GM21737 (cell line): ENCODE measurements around the gene FMNL2.

Experiments
- ATAC-seq: cut with Tn5 transposase; IDR thresholded peaks from one replicate; pipeline ENCODE4 v1.9.1; 2021; ENCODE audit warnings: mild to moderate bottlenecking, moderate library complexity; ENCODE audit not compliant: unreplicated experiment

FMNL2 gene

DNA sequence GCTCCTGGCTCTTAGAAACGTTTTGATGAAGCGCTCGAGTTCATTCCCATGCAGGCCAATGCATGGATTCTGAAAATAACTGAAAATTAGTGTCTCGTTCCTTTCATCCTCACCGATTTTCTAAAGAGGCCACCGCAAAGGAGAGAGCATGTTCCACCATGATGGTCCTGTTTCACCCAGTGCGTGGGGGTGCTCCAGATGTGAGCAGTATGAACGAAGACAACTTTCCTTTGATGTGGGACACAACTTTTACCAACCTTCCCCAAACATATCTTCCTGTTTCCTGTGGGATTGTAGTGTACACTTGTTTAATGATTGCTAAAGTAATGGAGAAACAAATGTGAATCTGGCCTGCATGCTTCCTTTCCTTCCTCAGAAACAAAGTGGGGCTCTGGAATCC, 267.8 kb downstream of the FMNL2 start:
- ATAC-seq: no peak

DNA sequence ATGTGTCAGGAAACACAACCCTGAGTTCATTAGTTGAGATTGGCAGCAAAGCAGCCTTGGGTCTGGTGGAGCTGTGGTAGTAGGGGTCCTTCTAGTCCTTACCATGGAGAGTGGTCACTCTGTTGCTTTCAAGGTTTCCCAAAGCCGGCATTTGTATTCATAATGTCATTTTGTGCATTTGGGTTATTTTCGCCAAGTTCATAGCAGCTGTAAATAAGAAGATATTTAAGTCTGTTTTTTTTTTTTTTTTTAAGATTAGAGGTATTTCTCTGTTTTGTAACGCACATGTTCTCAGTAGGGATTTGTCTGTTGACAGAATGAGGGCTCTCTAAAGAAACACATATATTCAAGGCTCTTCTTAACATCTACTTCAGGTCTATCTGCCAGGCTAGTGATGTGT, 268.2 kb downstream of the FMNL2 start:
- no peak for ATAC-seq

DNA sequence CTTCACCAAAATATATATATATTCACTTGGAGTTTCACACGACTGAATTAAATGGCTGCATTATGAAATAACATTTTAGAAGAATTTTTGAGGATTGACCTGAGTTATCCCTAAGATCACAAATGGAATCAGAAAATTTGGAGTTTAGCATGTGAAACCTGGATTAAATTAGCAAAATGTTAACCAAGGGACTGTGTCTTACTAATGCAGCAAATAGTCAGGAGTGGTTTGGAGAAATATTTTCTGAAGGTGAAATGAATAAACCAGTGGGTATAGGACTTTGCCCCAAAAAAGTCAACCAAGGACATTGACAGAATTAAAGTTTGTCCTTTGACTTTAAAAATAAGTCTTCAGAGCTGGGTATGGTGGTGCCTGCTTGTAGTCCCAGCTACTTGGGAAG, 271.1 kb downstream of the FMNL2 start:
- ATAC-seq: no peak

DNA sequence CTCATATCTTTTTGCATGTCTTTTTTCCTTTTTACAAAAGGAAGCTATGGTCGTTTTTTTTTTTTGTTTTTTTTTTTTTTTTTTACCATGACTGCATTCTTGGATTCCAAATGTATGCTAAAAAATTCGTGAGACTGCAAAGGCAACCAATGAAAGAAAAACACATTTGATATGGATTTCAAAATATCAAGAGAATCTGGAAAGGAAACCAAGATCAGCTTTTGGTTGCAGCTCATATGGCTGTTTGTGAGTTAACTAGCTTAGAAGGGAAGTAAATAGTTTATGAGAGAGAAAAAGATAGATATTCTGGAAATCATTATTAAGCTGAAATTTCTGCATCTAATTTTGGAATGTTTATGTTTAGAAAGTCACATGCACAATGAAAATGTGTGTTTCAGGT, 272.0 kb downstream of the FMNL2 start:
- no peak for ATAC-seq

DNA sequence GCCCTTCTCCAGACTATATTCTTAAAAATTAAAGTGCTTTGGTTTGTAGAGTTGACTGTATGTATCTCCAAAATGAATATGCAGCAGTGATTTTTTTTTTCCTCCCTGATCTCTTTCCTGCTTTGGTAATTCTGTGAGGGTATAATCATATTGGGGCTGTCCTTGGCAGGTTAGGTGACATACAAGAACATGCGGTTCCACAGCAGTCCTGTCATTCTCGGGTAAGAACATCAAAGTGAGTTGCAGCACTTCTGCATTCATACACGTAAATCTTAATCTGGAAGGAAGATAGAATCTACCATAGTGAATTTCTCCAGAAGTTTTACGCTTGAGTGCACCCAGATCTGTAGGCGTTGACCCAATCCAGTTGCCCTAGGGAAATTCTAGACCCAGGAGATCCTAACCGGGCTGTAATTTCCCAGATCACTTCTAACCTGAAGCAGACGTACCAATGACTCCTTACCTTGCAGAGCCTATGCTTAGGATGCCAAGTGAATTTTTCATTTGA, 272.9 kb downstream of the FMNL2 start:
- no peak for ATAC-seq

DNA sequence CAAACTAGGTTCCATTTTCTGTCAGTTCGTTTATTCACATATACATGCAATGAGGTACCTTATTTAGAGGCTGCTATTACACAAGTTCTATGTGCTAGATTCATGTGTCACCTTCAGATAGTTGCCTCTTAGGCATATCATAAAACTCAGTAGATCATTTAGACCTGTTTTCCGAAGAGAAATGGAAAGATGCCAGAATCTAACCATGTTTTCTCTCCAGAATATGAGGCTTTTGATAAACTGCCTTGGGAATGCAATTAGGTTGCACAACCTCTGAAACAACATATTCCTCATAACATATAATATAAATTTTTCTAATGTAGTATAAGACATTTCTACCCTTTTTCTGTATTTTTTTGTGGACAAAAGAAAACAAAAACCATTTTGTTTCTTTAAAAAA, 274.2 kb downstream of the FMNL2 start:
- ATAC-seq: no peak

DNA sequence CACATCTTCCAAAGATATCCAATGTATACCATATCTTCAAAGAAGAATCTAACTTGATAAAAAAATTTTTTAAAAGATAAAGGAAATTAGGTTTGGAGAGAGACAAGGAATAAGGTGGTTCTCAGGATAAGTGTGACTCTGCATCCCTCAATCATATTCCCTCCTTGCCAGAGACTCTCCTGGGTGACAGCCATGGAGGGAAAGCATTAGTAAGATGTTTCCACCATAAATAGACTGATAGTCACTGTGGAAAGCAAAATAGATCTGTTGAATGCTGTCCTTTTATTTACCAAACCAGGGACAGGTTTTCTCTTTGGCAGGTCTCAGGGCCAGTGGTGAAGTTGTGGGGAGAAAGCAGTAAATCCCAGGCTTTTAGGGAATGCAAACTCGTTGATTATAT, 274.7 kb downstream of the FMNL2 start:
- no peak for ATAC-seq

DNA sequence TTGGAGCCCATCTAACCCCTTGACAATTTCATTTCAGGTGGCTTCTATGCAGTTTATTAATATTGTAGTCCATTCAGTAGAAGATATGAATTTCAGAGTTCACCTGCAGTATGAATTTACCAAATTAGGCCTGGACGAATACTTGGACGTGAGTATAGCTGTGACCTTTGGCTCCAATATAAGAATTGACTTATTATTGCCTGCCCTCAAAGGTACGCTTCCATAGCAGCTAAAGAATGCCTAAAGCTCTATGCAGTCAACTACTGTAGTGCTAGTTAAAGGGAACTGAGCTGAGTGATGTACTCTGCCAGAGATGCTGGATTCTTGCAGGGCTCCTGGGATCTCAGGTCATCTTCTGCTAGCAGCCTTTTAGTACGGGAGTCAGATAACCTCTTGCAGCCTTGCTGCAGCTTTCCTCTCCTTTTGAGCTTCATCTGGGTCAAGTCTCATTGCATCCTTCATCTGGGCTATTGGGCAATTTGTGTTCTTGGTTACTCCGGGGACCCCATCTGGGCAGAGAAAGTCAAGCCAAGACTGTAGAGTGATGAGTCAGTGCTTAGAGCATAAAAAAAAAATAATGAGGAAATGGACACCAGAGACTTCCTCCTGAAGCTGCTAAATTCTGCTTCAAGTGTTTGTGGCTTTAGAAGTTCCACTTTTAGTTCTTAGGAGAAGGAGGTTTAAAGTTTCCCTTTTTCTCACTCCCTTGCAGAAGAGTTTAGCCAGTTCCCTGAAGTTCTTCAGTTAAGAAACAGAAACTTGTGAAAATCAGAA, 276.7 kb downstream of the FMNL2 start:
- ATAC-seq: peak; percentile 78

DNA sequence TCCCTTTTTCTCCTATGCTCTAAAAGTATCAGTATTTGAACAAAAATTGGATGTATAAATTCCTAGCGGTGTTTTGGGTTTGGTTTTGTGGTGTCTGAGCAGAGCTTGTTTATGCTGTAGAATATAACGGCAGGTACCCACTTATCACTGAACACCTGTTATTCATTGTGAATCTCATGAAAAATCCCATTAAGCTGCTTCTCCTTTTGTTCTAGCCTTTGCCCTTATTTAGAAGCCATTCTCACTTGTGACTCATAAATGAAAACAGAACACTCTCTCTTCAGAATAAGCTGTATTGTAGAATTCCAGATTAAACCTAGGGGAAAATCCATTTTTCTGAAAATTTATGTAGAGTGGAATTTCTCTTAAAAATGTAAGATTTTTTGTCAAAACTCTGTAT, 278.3 kb downstream of the FMNL2 start:
- ATAC-seq: no peak

DNA sequence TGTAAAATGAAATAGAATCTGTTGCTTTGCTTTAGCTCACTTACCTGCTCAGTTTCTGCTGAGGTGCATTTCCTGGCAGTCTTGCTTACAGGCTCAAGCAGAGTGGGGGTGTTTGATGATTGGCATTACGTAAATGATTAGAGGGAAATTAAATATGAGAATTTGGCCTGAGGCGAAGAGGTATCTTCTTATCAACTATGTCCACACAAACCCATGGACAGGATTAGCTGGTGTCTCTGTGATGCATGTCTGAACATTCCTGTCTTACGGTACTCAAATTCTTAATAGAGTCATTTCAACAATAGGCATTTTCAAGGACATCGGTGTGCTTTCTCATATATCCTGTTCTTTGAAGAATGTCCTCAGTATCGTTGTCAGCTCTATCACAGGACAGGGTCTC, 280.2 kb downstream of the FMNL2 start:
- no peak for ATAC-seq

DNA sequence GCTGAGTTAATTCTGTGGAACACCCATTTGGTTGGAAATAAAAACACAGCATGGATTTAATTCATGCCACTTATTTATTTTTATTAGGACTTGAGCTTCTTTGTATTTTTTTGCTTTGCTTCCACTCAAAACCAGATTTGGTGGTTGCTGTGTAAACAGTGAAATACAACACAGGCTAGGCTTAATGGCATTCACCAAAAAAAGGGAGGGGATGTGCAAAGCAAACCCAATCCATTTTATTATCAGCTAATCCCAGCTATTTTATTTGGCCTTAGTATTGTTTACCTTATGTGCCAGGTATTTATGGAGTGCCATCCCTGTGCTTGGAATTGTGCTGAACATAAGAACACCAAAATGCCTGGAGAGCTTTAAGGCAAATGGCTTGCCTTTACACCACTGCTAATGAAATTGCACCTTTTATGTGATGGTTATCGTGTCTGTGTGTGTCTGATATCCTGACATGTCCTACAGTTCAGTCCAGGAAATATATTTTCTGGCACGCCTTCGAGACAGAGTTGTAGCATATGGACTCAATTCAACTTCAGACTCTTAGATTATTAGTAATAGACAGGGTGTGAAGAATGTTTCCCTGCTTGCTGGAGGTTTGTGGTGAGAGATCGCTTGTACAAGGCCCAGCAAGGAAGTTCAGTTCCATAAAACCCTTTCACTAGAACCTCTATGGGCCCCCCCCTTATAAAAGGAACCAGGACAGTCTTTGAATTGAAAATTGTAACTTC, 282.6 kb downstream of the FMNL2 start:
- no peak for ATAC-seq

DNA sequence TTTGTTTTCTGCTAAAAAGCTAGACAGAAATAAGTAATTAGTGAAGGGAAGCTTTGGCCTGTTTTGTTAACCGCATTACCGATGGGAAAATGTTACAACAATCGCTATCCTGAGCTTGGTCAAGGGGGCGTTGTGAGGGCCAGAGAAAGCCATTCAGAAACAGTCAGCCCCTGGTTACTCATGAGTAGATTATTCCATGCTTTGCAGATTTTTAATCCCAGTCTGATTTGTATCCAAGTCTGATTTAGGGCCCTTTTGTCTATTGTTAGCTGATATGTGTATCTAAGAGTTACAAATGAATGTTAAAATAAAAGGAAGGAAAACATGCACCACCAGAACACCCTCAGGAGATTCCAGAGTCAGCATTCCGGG, 283.2 kb downstream of the FMNL2 start:
- no peak for ATAC-seq

DNA sequence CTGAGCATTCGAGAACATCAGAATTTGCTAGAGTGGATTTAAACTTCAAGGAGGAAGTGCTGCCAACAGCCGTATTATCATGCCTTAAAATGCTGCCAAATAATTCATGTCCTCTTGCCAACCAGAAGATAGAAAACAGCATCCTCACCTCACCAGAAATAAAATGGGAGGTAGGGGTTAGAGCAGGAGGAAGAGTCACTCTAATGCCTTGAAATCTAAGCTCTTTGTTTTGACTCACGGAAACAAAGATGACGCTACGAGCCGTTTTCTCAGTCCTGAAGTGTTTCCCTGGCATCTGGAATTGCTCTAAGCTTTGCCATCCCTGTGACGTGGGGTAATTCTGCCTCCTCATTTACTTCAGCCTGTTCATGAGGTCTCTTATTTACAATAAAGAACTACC, 285.2 kb downstream of the FMNL2 start:
- no peak for ATAC-seq

DNA sequence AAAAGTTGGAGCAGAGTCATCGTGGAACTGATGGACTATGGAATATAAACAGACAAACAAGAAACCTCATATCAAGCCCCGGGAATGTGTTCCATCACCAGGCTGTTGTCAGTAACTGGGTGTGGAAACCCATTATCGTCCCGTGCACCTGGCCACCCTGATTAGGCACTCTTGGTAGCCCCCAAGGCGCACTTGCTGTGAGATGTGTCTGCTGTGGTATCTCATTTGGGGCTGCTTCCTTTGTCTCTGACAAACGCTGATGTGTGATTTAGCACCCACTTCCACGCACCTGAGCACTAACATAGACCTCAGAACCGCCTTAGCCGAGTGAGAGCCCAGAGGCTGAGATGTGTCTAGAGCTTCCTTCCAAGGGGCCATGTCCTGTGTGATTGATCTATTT, 286.0 kb downstream of the FMNL2 start:
- ATAC-seq: no peak

DNA sequence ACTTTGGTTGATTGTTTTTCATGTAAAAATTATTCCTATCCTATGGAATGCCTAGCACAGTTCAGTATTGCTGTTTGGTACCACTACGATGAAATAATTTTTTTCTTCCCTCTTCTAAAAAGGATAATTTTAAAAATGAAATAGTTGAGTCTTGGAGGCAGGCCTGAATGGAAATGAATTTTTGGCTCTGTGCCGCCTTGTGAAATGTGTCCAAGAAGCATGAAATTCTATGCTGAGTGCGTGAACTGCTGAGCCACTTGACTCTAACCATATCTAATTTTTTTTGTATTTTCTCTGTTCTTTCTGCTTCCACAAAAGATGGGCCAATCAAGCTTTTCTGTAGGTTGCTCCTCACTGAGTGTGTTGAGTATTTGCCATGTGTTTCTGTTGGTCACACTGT, 287.2 kb downstream of the FMNL2 start:
- no peak for ATAC-seq

DNA sequence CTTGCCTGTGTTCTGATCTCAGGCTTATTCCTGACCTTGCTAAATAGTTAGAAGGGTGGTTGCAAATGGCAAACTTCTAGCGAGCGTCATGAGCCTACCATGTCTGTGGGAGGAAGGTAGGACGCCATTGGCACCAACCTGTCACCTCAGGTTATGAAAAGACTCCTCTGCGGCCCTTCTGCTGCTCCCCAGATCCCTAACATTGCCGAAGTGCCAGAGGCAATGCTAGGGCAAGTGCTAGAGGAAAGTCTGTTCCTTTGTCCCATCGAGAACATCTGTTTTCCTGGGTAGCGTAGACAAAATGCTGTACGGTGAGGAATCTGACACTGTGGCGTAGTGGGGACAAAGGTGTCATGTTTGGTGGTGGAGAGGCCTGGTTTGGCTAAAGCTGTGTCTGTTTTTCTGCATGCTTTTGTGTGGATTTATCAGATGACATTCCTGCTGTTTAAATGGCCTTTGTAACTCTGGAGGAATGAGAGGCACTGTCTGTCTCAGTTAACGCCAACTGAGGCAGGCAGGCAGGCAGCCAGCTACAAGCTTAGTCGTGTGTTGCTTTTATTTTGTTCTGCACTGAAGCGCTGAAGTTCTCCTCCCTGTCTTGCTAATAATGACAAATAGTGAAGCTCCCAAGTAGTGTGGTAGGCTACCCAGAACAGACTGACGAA, 288.2 kb downstream of the FMNL2 start:
- ATAC-seq: no peak

DNA sequence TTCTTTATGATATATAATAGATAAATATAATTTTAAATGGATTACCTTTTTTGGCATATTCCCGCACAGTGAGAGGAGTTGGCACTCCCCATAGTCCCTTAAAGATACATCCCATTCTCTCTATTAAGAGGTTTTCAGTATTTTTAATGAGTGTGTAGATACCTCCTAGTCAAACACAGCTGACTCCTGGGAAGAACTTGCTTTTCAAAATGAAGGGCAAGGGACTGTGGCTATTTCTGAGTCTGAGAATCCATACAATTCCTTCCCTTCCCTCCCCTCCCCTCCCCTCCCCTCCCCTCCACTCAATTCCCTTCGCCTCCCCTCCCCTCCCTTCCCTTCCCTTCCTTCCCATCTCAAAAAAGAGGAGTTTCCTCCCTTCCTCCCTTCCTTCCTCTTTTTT, 288.8 kb downstream of the FMNL2 start:
- no peak for ATAC-seq

DNA sequence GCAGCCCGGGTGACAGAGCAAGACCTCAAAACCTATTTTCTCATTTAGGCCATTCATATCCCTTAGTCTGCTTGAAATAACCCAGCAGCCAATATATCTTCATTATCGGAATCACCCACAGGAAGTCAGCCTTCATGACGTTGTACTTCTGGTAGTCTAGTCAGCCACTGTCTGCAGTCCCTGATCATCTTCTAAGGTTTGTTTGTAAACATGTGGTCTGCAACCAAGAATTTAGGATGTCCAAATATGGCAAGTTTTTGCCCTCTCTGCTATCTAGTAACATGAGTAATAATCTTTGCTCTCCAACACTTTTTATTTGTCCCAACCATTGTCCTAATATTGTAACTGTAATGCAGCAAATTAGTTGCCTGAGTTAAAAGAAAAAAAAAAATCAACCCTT, 289.8 kb downstream of the FMNL2 start:
- ATAC-seq: no peak

DNA sequence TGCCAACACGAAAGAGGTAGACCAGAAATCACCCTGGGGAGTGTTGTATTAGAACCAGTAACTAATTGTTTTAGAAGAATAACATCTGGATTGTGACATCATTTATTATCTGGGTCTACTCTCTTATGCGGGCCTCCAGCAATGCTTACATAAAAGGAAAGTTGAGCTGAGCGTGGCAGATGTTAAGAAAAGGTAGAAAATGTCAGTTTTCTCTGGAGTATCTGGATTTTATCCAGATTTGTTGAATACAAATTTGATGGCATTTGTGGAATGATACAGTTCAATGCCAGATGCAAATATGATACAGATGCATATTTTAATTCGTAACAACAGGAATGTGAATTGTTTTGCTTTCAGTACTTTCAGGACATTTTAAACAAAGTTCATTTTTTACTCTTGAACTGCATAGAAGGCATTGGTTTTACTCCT, 292.0 kb downstream of the FMNL2 start:
- no peak for ATAC-seq

DNA sequence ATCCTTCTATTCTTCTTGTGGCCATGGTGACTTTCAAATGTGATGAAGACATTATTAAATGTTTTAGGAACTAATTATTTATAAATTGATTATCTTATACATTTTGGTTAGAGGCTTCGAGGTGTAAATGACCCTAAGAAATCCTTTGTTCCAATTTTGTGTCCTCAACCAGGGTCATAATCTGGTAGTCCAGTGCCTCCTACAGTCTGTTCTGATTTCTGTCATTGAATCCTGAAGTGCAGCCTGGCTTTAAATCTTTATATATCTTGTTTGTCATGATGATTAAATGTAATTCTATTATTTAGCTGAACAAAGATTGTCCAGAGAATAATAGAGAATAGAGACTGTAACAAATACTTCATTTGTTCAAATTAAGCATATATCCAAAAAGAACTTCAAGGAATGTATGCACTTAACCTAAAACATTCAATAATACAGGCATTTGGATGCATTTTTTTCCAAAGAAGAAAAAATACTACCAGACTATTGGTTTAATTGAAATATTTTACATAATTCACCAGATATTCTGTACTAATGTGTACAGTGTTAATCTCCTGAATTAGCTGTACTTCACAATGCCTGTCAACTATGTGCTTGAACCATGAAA, 292.5 kb downstream of the FMNL2 start:
- no peak for ATAC-seq

DNA sequence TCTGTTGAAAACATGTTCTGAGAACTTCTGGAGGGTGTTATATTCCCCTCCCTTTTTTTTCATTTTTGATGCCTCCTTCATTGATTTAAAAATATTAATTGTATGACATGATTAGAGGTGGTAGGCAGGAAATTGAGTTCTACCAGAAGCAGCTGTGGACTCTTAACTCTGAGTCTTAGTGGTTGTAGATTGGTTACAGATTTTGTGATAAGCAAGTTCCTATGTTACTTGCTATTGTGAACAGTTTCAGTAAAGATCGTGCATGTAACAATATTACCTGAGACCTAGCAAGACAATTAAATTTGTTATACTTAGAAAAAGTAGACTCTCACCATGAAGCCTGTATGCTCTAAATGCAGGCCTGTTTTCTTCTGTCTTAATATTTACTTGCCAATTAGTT, 294.2 kb downstream of the FMNL2 start:
- no peak for ATAC-seq

DNA sequence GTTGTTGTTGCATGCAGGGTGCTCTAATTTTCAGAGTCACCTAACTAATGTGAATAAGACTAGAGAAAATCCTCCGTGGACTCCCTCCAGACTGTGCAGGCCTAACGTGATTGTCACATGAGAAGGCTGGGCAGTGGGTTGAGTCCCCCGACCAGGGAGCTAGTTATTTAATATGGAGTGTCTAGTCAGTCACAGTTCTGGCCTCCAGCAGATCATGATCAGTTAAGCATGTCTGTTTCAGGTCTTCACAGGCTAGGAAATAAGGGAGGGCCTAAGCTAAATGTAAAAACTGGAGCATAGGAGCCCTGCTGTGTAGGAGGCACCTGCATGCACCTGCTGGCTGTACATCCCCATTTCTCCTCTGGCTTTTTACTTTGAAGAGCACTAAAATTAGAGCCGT, 295.5 kb downstream of the FMNL2 start:
- ATAC-seq: no peak
